ENCODE data around the gene ZNF599. TPM values are rescaled to one million over a fixed set of nuclear protein-coding genes. Genes with fewer than 3 reads are reported as not detected.

ZNF599 gene
- total RNA-seq, 6 experiments from 2014 or later = 4.1 to 5.6 (median 4.8) TPM

DNA sequence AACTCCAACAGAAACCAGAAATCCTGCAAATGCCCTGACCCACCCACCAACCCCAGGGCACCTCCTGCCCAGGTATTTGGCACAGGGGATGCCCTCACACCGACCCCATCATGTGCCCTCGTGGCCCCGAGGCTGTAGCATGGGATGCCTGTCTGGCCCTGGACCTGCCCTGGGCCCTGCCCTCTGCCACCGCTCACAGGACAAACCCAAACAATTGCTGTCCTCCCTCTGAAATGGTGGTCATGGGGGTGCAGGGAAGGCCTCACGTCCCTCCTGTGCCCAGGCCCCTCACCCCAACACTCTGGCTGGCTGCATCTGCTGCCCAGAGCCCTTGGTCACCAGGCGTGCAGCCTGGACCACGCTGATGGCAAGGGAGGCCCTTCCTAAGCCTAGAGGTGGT is 41.1 kb downstream of the ZNF599 start:
- Mint-ChIP-seq H3K27ac (no peak overlapping the region), H3K4me3 (no peak overlapping the region), H3K27me3 (ENCODE audit: insufficient read depth) (peaks cover 12% of the 10 kb centered on the region; the same call in 1 of the 2 replicates), H3K36me3 (ENCODE audit: low read depth) (peaks cover 20% of the 10 kb centered on the region), H3K9me3 (peaks cover 16% of the 10 kb centered on the region), H3K4me1 (ENCODE audit: low read depth) (peaks cover 23% of the 10 kb centered on the region)
- TF ChIP-seq, protein P1, sequence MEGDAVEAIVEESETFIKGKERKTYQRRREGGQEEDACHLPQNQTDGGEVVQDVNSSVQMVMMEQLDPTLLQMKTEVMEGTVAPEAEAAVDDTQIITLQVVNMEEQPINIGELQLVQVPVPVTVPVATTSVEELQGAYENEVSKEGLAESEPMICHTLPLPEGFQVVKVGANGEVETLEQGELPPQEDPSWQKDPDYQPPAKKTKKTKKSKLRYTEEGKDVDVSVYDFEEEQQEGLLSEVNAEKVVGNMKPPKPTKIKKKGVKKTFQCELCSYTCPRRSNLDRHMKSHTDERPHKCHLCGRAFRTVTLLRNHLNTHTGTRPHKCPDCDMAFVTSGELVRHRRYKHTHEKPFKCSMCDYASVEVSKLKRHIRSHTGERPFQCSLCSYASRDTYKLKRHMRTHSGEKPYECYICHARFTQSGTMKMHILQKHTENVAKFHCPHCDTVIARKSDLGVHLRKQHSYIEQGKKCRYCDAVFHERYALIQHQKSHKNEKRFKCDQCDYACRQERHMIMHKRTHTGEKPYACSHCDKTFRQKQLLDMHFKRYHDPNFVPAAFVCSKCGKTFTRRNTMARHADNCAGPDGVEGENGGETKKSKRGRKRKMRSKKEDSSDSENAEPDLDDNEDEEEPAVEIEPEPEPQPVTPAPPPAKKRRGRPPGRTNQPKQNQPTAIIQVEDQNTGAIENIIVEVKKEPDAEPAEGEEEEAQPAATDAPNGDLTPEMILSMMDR (IDR thresholded peaks at IDR 0.05) = no peak
- no peak for DNase-seq

DNA sequence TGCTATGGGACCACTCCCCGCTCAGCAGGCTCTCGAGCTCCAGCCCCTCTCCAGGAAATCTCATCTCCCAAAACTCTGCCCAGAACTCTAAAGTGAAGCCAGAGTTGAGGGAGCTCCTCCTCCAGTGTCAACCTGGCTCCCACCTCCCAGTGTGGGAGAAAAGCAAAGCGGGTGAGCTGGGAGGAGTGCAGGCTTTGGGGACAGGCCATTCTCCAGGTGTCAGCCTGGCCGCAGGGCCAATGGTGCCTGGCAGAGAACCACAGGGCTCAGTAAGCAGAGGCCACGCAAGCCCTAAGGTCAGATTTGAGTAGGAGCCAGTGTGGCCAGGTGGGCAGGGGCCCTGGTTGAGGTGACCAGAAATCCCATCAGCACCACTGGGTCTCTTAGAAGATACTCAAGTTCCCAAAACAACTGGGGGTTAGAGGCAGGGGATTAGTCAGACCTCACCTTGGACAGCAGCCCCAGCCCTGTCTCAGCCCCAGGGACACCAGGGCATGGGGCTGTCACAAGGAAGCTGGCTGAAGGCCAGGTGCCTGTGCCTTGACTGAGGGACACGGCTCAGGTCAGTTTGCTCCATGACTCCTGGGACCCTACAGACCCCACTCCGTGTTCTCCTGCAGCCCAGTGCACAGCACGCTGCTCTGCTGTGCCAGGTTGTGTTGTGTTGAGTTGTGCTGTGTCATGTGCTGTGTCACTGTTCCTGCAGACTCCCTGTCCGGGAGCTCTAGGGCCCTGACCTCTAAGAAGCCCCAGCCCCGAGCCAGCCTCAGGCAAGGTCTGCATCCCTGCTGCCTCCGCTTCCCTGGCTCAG is 41.8 kb downstream of the ZNF599 start:
- Mint-ChIP-seq H3K4me3 (no peak overlapping the region), H3K4me1 (ENCODE audit: low read depth) (peaks cover 22% of the 10 kb centered on the region), H3K9me3 (peaks cover 16% of the 10 kb centered on the region), H3K27ac (no peak overlapping the region), H3K27me3 (ENCODE audit: insufficient read depth) (peaks cover 16% of the 10 kb centered on the region), H3K36me3 (ENCODE audit: low read depth) (peaks cover 16% of the 10 kb centered on the region)
- TF ChIP-seq, protein P1 (IDR thresholded peaks at IDR 0.05) = no peak
- DNase-seq = no peak

DNA sequence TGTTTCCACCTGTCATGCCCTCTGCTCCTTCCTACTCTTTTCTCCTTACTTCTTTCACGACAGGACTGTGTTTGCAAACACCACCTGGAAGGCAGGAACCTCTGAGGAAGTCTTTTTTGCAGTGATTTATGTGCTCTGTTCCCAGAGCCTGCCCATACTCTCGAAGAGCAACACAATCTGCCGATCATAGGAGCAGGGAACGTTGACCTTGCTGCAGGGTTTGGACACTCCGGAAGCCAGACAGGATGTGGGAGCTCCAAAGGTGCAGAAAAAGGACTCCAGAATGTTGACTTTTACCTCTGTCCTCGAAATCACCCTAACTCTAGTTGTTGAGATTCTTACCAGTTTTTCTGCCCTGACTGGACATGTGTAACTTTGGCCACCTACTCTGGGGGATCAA is 47.6 kb downstream of the ZNF599 start:
- Mint-ChIP-seq H3K4me3 (no peak overlapping the region), H3K4me1 (ENCODE audit: low read depth) (no peaks in the 10 kb centered on the region; the same call in 1 of the 2 replicates), H3K36me3 (ENCODE audit: low read depth) (no peaks in the 10 kb centered on the region), H3K27me3 (ENCODE audit: insufficient read depth) (peaks cover 38% of the 10 kb centered on the region), H3K27ac (no peak overlapping the region), H3K9me3 (no peaks in the 10 kb centered on the region)
- DNase-seq = no peak
- TF ChIP-seq, protein P1 (IDR thresholded peaks at IDR 0.05) = no peak

DNA sequence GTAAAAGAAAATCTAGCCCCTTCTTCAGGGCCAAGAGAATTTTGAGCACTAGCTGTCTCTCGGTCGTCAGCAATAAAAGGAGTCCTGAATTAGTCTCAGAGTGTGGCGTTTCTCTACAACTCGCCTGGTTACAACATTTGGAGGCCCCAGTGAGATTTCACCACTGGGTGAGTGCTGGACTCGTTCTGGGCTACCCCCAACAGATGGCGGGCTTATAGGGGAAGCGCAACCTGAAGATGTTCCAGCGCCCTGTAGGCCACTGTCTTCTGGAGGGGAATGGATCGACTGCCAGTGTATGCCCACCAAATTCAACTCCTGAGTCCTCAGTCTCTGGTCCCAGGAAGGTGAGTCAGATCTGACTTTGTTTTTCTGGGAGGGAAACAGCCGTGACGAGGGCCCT is 50.7 kb downstream of the ZNF599 start:
- DNase-seq = no peak
- Mint-ChIP-seq H3K27ac (no peak overlapping the region), H3K4me1 (ENCODE audit: low read depth) (no peaks in the 10 kb centered on the region; the same call in 1 of the 2 replicates), H3K9me3 (no peaks in the 10 kb centered on the region), H3K36me3 (ENCODE audit: low read depth) (no peaks in the 10 kb centered on the region), H3K4me3 (no peak overlapping the region; the same call in 1 of the 2 replicates), H3K27me3 (ENCODE audit: insufficient read depth) (peaks cover 28% of the 10 kb centered on the region)
- TF ChIP-seq, protein P1 (IDR thresholded peaks at IDR 0.05) = no peak

DNA sequence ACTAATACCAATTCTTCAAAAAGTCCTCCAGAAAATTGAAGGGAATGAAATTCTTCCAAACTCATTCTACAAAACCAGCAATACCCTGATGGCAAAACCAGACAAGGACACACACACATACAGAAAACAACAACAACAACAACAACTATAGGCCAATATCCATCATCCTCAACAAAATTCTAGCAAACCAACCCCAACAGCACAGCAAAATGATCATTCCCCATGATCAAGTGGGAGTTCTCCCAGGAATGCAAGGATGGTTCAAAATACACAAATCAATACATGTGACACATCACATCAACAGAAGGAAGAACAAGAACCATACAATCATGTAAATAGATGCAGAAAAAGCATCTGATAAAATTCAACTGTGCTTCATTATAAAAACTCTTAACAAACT is 57.7 kb downstream of the ZNF599 start:
- peaks cover 9% of the 10 kb centered on the region for H3K27me3 Mint-ChIP-seq (ENCODE audit: insufficient read depth)
- H3K9me3 Mint-ChIP-seq = peaks cover 5% of the 10 kb centered on the region
- no peak overlapping the region for H3K4me3 Mint-ChIP-seq
- TF ChIP-seq, protein P1 (IDR thresholded peaks at IDR 0.05) = no peak
- H3K36me3 Mint-ChIP-seq (ENCODE audit: low read depth) = no peaks in the 10 kb centered on the region
- H3K27ac Mint-ChIP-seq = no peak overlapping the region
- no peak for DNase-seq
- no peaks in the 10 kb centered on the region; the same call in 1 of the 2 replicates for H3K4me1 Mint-ChIP-seq (ENCODE audit: low read depth)

Measured in HFFc6 (cell line).